ENCODE results near the gene RADIL. TPM values are rescaled to one million over a fixed set of nuclear protein-coding genes. Genes with fewer than 3 reads are reported as not detected.
A peak's percentile ranks its signal among the peaks of the same experiment; 100 is the strongest.
"Not testable (repeated sequence)": the region's sequence is repeated elsewhere in the genome, so short reads cannot be mapped to it uniquely, and the experiment has no call there.

RADIL gene
- total RNA-seq, 2 donors from 2014 or later = 0.18 to 0.35 TPM

- H3K27ac Mint-ChIP-seq = no peak overlapping the region
- peaks cover 3 to 7% of the 10 kb centered on the region in 2 donors for H3K36me3 Mint-ChIP-seq
- no peaks in the 10 kb centered on the region for H3K9me3 Mint-ChIP-seq
- ATAC-seq (no peak), DNase-seq (ENCODE audit: low spot score in 2 of 2) (no peak)
Observed at GRCh38 chr7:4796453-4796852, 87.1 kb downstream of the RADIL start.

- peaks cover 5 to 7% of the 10 kb centered on the region in 2 donors for H3K36me3 Mint-ChIP-seq
- no peaks in the 10 kb centered on the region for H3K9me3 Mint-ChIP-seq
- no peak for ATAC-seq
- DNase-seq (ENCODE audit: low spot score in 2 of 2) = no peak
- H3K27ac Mint-ChIP-seq = peak overlapping the region in 1 of 2 donors; percentile 50
Observed at GRCh38 chr7:4794591-4795350, 88.7 kb downstream of the RADIL start.

GRCh38 chr7:4794171-4794570, 89.3 kb downstream of the RADIL start:
- not testable (repeated sequence) for DNase-seq (ENCODE audit: low spot score in 2 of 2); H3K9me3 Mint-ChIP-seq; ATAC-seq; H3K36me3 Mint-ChIP-seq
- H3K27ac Mint-ChIP-seq = peak overlapping the region in 1 of 2 donors; percentile 50

- H3K27ac Mint-ChIP-seq, H3K36me3 Mint-ChIP-seq, ATAC-seq: not testable (repeated sequence)
Observed at GRCh38 chr7:4793385-4793993, 90.0 kb downstream of the RADIL start.

GRCh38 chr7:4792537-4793126, 90.9 kb downstream of the RADIL start:
- DNase-seq (ENCODE audit: low spot score in 2 of 2) = no peak
- Mint-ChIP-seq H3K27ac (no peak overlapping the region), H3K9me3 (no peaks in the 10 kb centered on the region), H3K36me3 (peaks cover 5 to 7% of the 10 kb centered on the region in 2 donors)
- ATAC-seq = peak; percentile 17 to 61

More at GRCh38 chr7:4793385-4793993, 90.0 kb downstream of the RADIL start:
- not testable (repeated sequence) for H3K9me3 Mint-ChIP-seq; DNase-seq (ENCODE audit: low spot score in 2 of 2)

GRCh38 chr7:4791738-4792536, 91.6 kb downstream of the RADIL start:
- Mint-ChIP-seq H3K36me3 (peaks cover 5 to 7% of the 10 kb centered on the region in 2 donors), H3K9me3 (no peaks in the 10 kb centered on the region), H3K27ac (no peak overlapping the region)
- DNase-seq (ENCODE audit: low spot score in 2 of 2) (peak in 1 of 2 donors; percentile 77), ATAC-seq (peak; percentile 74 to 80)

GRCh38 chr7:4791101-4791737, 92.3 kb downstream of the RADIL start:
- DNase-seq (ENCODE audit: low spot score in 2 of 2) (no peak), ATAC-seq (no peak)
- peaks cover 5 to 7% of the 10 kb centered on the region in 2 donors for H3K36me3 Mint-ChIP-seq
- H3K9me3 Mint-ChIP-seq = no peaks in the 10 kb centered on the region
- H3K27ac Mint-ChIP-seq = no peak overlapping the region

GRCh38 chr7:4790516-4790991, 93.0 kb downstream of the RADIL start:
- DNase-seq (ENCODE audit: low spot score in 2 of 2) = no peak
- ATAC-seq = no peak

GRCh38 chr7:4790078-4790465, 93.4 kb downstream of the RADIL start:
- DNase-seq (ENCODE audit: low spot score in 2 of 2) (no peak), ATAC-seq (no peak)
- Mint-ChIP-seq H3K36me3 (peaks cover 5 to 7% of the 10 kb centered on the region in 2 donors), H3K9me3 (no peaks in the 10 kb centered on the region), H3K27ac (no peak overlapping the region)

More at GRCh38 chr7:4790516-4790991, 93.0 kb downstream of the RADIL start:
- Mint-ChIP-seq H3K36me3 (peaks cover 5 to 7% of the 10 kb centered on the region in 2 donors), H3K9me3 (no peaks in the 10 kb centered on the region), H3K27ac (no peak overlapping the region)

GRCh38 chr7:4789194-4790077, 94.1 kb downstream of the RADIL start:
- H3K27ac Mint-ChIP-seq = no peak overlapping the region
- H3K36me3 Mint-ChIP-seq = peaks cover 4 to 5% of the 10 kb centered on the region in 2 donors
- DNase-seq (ENCODE audit: low spot score in 2 of 2) = no peak
- no peaks in the 10 kb centered on the region for H3K9me3 Mint-ChIP-seq
- ATAC-seq = no peak

- no peaks in the 10 kb centered on the region for H3K9me3 Mint-ChIP-seq
Observed at GRCh38 chr7:4788627-4789189, 94.8 kb downstream of the RADIL start.

GRCh38 chr7:4787947-4788626, 95.4 kb downstream of the RADIL start:
- H3K9me3 Mint-ChIP-seq = no peaks in the 10 kb centered on the region

More at GRCh38 chr7:4788627-4789189, 94.8 kb downstream of the RADIL start:
- ATAC-seq = no peak
- no peak for DNase-seq (ENCODE audit: low spot score in 2 of 2)
- H3K27ac Mint-ChIP-seq = no peak overlapping the region
- peaks cover 0 to 5% of the 10 kb centered on the region in 2 donors for H3K36me3 Mint-ChIP-seq

GRCh38 chr7:4787541-4787940, 96.0 kb downstream of the RADIL start:
- no peak for ATAC-seq
- DNase-seq (ENCODE audit: low spot score in 2 of 2) = no peak
- Mint-ChIP-seq H3K27ac (no peak overlapping the region), H3K9me3 (no peaks in the 10 kb centered on the region), H3K36me3 (peaks cover 0 to 5% of the 10 kb centered on the region in 2 donors)

More at GRCh38 chr7:4787947-4788626, 95.4 kb downstream of the RADIL start:
- ATAC-seq = no peak
- no peak overlapping the region for H3K27ac Mint-ChIP-seq
- peaks cover 0 to 5% of the 10 kb centered on the region in 2 donors for H3K36me3 Mint-ChIP-seq
- DNase-seq (ENCODE audit: low spot score in 2 of 2) = no peak

- H3K9me3 Mint-ChIP-seq = no peaks in the 10 kb centered on the region
- no peak for ATAC-seq
- DNase-seq (ENCODE audit: low spot score in 2 of 2) = no peak
Observed at GRCh38 chr7:4786015-4786414, 97.5 kb downstream of the RADIL start.

More at GRCh38 chr7:4786015-4786414, 97.5 kb downstream of the RADIL start:
- no peak overlapping the region for H3K27ac Mint-ChIP-seq
- H3K36me3 Mint-ChIP-seq = peaks cover 0 to 6% of the 10 kb centered on the region in 2 donors

Measured in activated naive CD4-positive, alpha-beta T cell treated with anti-CD3 and anti-CD28 coated beads, Interleukin-2, amount 50 U/mL, for 72 hours (primary cell).